ENCODE data around the gene OR6X1. TPM values are rescaled to one million over a fixed set of nuclear protein-coding genes. Genes with fewer than 3 reads are reported as not detected.
A peak's percentile ranks its signal among the peaks of the same experiment; 100 is the strongest.

OR6X1 gene
- not detected in 2 replicates for total RNA-seq

GRCh38 chr11:123754101-123754568 is at the start of gene OR6X1:
OR6X1 (minus strand) TSS chr11:123754518; CDS start chr11:123754518, 0 bp downstream.

GRCh38 chr11:123741159-123742030 is 12.9 kb downstream of the OR6X1 start, which contains the start of gene ZNF202:
ZNF202 (minus strand) TSS chr11:123741660; CDS start chr11:123730888, 10,772 bp downstream.

Small RNA genes lying within 50 kb of the gene (small RNA-seq; reads per million reads assigned to genes)
- gene RNU1-21P (ENCODE audit: low replicate concordance): 0.75 reads per million, percentile 33 among the genes with 10 or more reads in this experiment

Other genes with a start within 250 kb of the OR6X1 start
- gene SCN3B, start 99.9 kb downstream of the OR6X1 start, total RNA-seq: 0.22 TPM in 1 of 2 replicates, not detected in the other
- 7.0 and 7.6 TPM in 2 replicates for gene ZNF202, start 12.9 kb downstream of the OR6X1 start, total RNA-seq
- not detected in 2 replicates for gene OR6M1, start 51.8 kb upstream of the OR6X1 start, total RNA-seq
- not detected in 2 replicates for gene TMEM225, start 131.2 kb upstream of the OR6X1 start, total RNA-seq
- gene OR8D4, start 147.6 kb upstream of the OR6X1 start, total RNA-seq: not detected in 2 replicates
- not detected in 2 replicates for gene OR4D5, start 185.1 kb upstream of the OR6X1 start, total RNA-seq
- gene OR6T1, start 189.3 kb upstream of the OR6X1 start, total RNA-seq: not detected in 2 replicates
- not detected in 2 replicates for gene OR10S1, start 223.3 kb upstream of the OR6X1 start, total RNA-seq
- gene OR10G6, start 240.6 kb upstream of the OR6X1 start, total RNA-seq: not detected in 2 replicates